ENCODE measurements around the gene EYS.
"Not testable (repeated sequence)": the region's sequence is repeated elsewhere in the genome, so short reads cannot be mapped to it uniquely, and the experiment has no call there.

EYS gene

GRCh38 chr6:65071480-65071879 lies 635.5 kb downstream of the EYS start:
- DNase-seq, result no peak

GRCh38 chr6:65064844-65065243 lies 642.2 kb downstream of the EYS start:
- no peak for DNase-seq

GRCh38 chr6:65059568-65059967 lies 647.5 kb downstream of the EYS start:
- DNase-seq, result no peak

- no peak for DNase-seq
These were observed 651.5 kb downstream of the EYS start for GRCh38 chr6:65055545-65055944.

GRCh38 chr6:65052626-65053025 lies 654.4 kb downstream of the EYS start:
- no peak for DNase-seq

- no peak for DNase-seq
These were observed 661.2 kb downstream of the EYS start for GRCh38 chr6:65045801-65046200.

GRCh38 chr6:65014006-65014405 lies 693.0 kb downstream of the EYS start:
- DNase-seq, result no peak

GRCh38 chr6:65006788-65007187 lies 700.2 kb downstream of the EYS start:
- DNase-seq, result no peak

- DNase-seq, result no peak
These were observed 702.7 kb downstream of the EYS start for GRCh38 chr6:65004283-65004682.

GRCh38 chr6:65002882-65003281 lies 704.1 kb downstream of the EYS start:
- not testable (repeated sequence) for DNase-seq

GRCh38 chr6:65000815-65001214 lies 706.2 kb downstream of the EYS start:
- DNase-seq, result no peak

- DNase-seq, result no peak
These were observed 708.8 kb downstream of the EYS start for GRCh38 chr6:64998204-64998603.

- DNase-seq, result no peak
These were observed 710.7 kb downstream of the EYS start for GRCh38 chr6:64996301-64996700.

- DNase-seq, result no peak
These were observed 716.2 kb downstream of the EYS start for GRCh38 chr6:64990652-64991304.

- no peak for DNase-seq
These were observed 718.9 kb downstream of the EYS start for GRCh38 chr6:64988148-64988547.

GRCh38 chr6:64987066-64987465 lies 720.0 kb downstream of the EYS start:
- DNase-seq, result no peak

- DNase-seq, result no peak
These were observed 721.3 kb downstream of the EYS start for GRCh38 chr6:64985726-64986125.

- no peak for DNase-seq
These were observed 722.1 kb downstream of the EYS start for GRCh38 chr6:64984948-64985347.

GRCh38 chr6:64983089-64983488 lies 723.9 kb downstream of the EYS start:
- no peak for DNase-seq

GRCh38 chr6:64973142-64973541 lies 733.9 kb downstream of the EYS start:
- DNase-seq, result no peak

GRCh38 chr6:64969139-64969538 lies 737.9 kb downstream of the EYS start:
- no peak for DNase-seq

GRCh38 chr6:64955435-64955848 lies 751.6 kb downstream of the EYS start:
- no peak for DNase-seq

GRCh38 chr6:64949257-64949656 lies 757.8 kb downstream of the EYS start:
- no peak for DNase-seq

- DNase-seq, result no peak
These were observed 758.8 kb downstream of the EYS start for GRCh38 chr6:64948261-64948660.

- no peak for DNase-seq
These were observed 761.6 kb downstream of the EYS start for GRCh38 chr6:64945450-64945849.

GRCh38 chr6:64932486-64932885 lies 774.5 kb downstream of the EYS start:
- no peak for DNase-seq

Data from fibroblast of skin of right biceps (primary cell).